NCI-H146 treated with DMSO at 0.1 percent for 48 hours (cell line): ENCODE results near the gene ZEB1.

Experiments used
- DNase-seq: peaks from one replicate; lab custom pipeline; 2025; ENCODE audit not compliant: unreplicated experiment; lab: John Stamatoyannopoulos, UW

ZEB1 gene

GRCh38 chr10:31578951-31579350 is 259.9 kb downstream of the ZEB1 start:
- DNase-seq: no peak
